Endothelial cell (in vitro differentiated cells): ENCODE data around the gene TAS1R1. TPM values are rescaled to one million over a fixed set of nuclear protein-coding genes. Genes with fewer than 3 reads are reported as not detected.

ENCODE experiments used
- DNase-seq: peaks from one replicate; pipeline ENCODE4 v3.0.0; 2021; ENCODE audit warnings: low spot score
- H3K27ac Mint-ChIP-seq: one replicate; pipeline ENCODE4 v1.8.0; 2021; ENCODE audit warnings: mixed read lengths, inconsistent platforms; ENCODE audit not compliant: unreplicated experiment
- H3K27me3 Mint-ChIP-seq: one replicate; pipeline ENCODE4 v1.8.0; 2021; ENCODE audit warnings: mild to moderate bottlenecking, moderate library complexity, mixed read lengths, inconsistent platforms; ENCODE audit not compliant: unreplicated experiment
- H3K36me3 Mint-ChIP-seq: one replicate; pipeline ENCODE4 v1.8.0; 2021; ENCODE audit warnings: mild to moderate bottlenecking, low read depth, mixed read lengths, inconsistent platforms; ENCODE audit not compliant: unreplicated experiment
- H3K4me1 Mint-ChIP-seq: one replicate; pipeline ENCODE4 v1.8.0; 2021; ENCODE audit warnings: mild to moderate bottlenecking, mixed read lengths, inconsistent platforms; ENCODE audit not compliant: unreplicated experiment
- H3K4me3 Mint-ChIP-seq: one replicate; pipeline ENCODE4 v1.8.0; 2021; ENCODE audit warnings: mild to moderate bottlenecking, mixed read lengths, inconsistent platforms; ENCODE audit not compliant: unreplicated experiment
- H3K9me3 Mint-ChIP-seq: one replicate; pipeline ENCODE4 v1.8.0; 2021; ENCODE audit warnings: mixed read lengths, inconsistent platforms; ENCODE audit not compliant: unreplicated experiment
- CTCF ChIP-seq: fragments of 200-600 bp; sonication (generic); IDR thresholded peaks from one replicate; pipeline ENCODE4 v1.5.0; 2021; ENCODE audit warnings: antibody characterized with exemption; ENCODE audit not compliant: unreplicated experiment
- total RNA-seq: library from RNA; stranded (reverse); fragmentation: NEBNext Ultra II Directional; extraction: Animal tissue kit (Norgen Biotek cat#: 25700); gene quantifications from one replicate; pipeline ENCODE4 v1.2.1, GENCODE V29; 2021; ENCODE audit not compliant: unreplicated experiment

Gene TAS1R1
- total RNA-seq, 1 donor from 2014 or later = not detected

- Mint-ChIP-seq H3K27ac (no peak overlapping the region), H3K36me3 (no peaks in the 10 kb centered on the region), H3K4me1 (no peaks in the 10 kb centered on the region), H3K4me3 (no peak overlapping the region), H3K9me3 (no peaks in the 10 kb centered on the region), H3K27me3 (peaks cover 7% of the 10 kb centered on the region)
- DNase-seq = no peak
- TF ChIP-seq CTCF = no peak
These were observed 15.0 kb downstream of the TAS1R1 start for GRCh38 chr1:6570100-6570499.

GRCh38 chr1:6570987-6571386 lies 15.9 kb downstream of the TAS1R1 start:
- H3K4me1 Mint-ChIP-seq = no peaks in the 10 kb centered on the region
- DNase-seq = no peak
- no peak overlapping the region for H3K4me3 Mint-ChIP-seq
- H3K9me3 Mint-ChIP-seq = no peaks in the 10 kb centered on the region
- peaks cover 7% of the 10 kb centered on the region for H3K27me3 Mint-ChIP-seq
- no peak overlapping the region for H3K27ac Mint-ChIP-seq
- H3K36me3 Mint-ChIP-seq = no peaks in the 10 kb centered on the region
- no peak for TF ChIP-seq CTCF

- Mint-ChIP-seq H3K4me3 (no peak overlapping the region), H3K4me1 (no peaks in the 10 kb centered on the region), H3K27me3 (peaks cover 7% of the 10 kb centered on the region), H3K27ac (no peak overlapping the region), H3K36me3 (no peaks in the 10 kb centered on the region), H3K9me3 (no peaks in the 10 kb centered on the region)
- no peak for DNase-seq
- no peak for TF ChIP-seq CTCF
These were observed 17.7 kb downstream of the TAS1R1 start for GRCh38 chr1:6572653-6573383.

- peaks cover 11% of the 10 kb centered on the region for H3K27me3 Mint-ChIP-seq
- no peak overlapping the region for H3K4me3 Mint-ChIP-seq
- no peaks in the 10 kb centered on the region for H3K9me3 Mint-ChIP-seq
- H3K36me3 Mint-ChIP-seq = no peaks in the 10 kb centered on the region
- DNase-seq = no peak
- no peak for TF ChIP-seq CTCF
- peaks cover 1% of the 10 kb centered on the region for H3K4me1 Mint-ChIP-seq
- H3K27ac Mint-ChIP-seq = no peak overlapping the region
These were observed 19.0 kb downstream of the TAS1R1 start for GRCh38 chr1:6574025-6574620.

- DNase-seq = no peak
- no peaks in the 10 kb centered on the region for H3K36me3 Mint-ChIP-seq
These were observed 19.7 kb downstream of the TAS1R1 start for GRCh38 chr1:6574818-6575217.

More at GRCh38 chr1:6574818-6575217, 19.7 kb downstream of the TAS1R1 start:
- H3K4me3 Mint-ChIP-seq = no peak overlapping the region
- peaks cover 10% of the 10 kb centered on the region for H3K27me3 Mint-ChIP-seq
- H3K4me1 Mint-ChIP-seq = peaks cover 3% of the 10 kb centered on the region
- no peak for TF ChIP-seq CTCF
- H3K9me3 Mint-ChIP-seq = no peaks in the 10 kb centered on the region
- H3K27ac Mint-ChIP-seq = no peak overlapping the region
